SU-DHL-6 (cell line): ENCODE data around the gene C1D.

ENCODE experiments used
- CTCF ChIP-seq: fragments of 200-600 bp; sonication (generic); IDR thresholded peaks from one replicate; pipeline ENCODE4 v1.5.1; 2017; ENCODE audit warnings: antibody characterized with exemption, mild to moderate bottlenecking, low read length, moderate library complexity; ENCODE audit not compliant: insufficient read depth, poor library complexity, severe bottlenecking
- EZH2phosphoT487 ChIP-seq: fragments of 200-600 bp; sonication (generic), shearing (Covaris generic); conservative IDR thresholded peaks from 2 replicates; pipeline ENCODE4 v1.6.1; 2018; ENCODE audit warnings: mild to moderate bottlenecking, antibody characterized with exemption, low read length, moderate library complexity, mixed read lengths

GRCh38 chr2:68100189-68100588, 37.4 kb upstream of the C1D start:
- TF ChIP-seq CTCF, result no peak
- no peak for TF ChIP-seq EZH2phosphoT487
